Gastrocnemius medialis (tissue), 4 donors: ENCODE data around the gene TMEM187. TPM values are rescaled to one million over a fixed set of nuclear protein-coding genes. Genes with fewer than 3 reads are reported as not detected.

Source experiments
- ATAC-seq, 2 donors: fragments of 150-250 bp; one replicate each; pipeline ENCODE4 v1.9.1; 2016
- DNase-seq, 2 donors: peaks; one replicate each; pipeline ENCODE4 v3.0.0-alpha.2; 2019
- H3K27ac ChIP-seq, 4 donors: fragments of 200-600 bp; sonication (generic); 1 replicate in 1 of 4; 2 replicates in 3 of 4; pipeline ENCODE4 v1.5.1; 2016 to 2018; ENCODE audit warnings: mild to moderate bottlenecking in 2 of 4, moderate library complexity in 1 of 4
- H3K27me3 ChIP-seq, 3 donors: fragments of 200-600 bp; sonication (generic) in 2 of 3; 1 replicate in 1 of 3; 2 replicates in 2 of 3; pipeline versions ENCODE4 v1.5.1 to v1.6.0; 2016 to 2019; ENCODE audit warnings: mild to moderate bottlenecking in 1 of 3, moderate library complexity in 1 of 3
- H3K36me3 ChIP-seq, 2 donors: fragments of 200-600 bp; sonication (generic) in 1 of 2; one replicate each; pipeline ENCODE4 v1.5.1; 2017 to 2018
- H3K4me1 ChIP-seq, 2 donors: fragments of 200-600 bp; sonication (generic) in 1 of 2; one replicate each; pipeline ENCODE4 v1.5.1; 2016 to 2017; ENCODE audit warnings: mild to moderate bottlenecking in 2 of 2
- H3K4me3 ChIP-seq, 4 donors: fragments of 200-600 bp; sonication (generic) in 3 of 4; 1 replicate in 1 of 4; 2 replicates in 3 of 4; pipeline ENCODE4 v1.5.1; 2016 to 2019; ENCODE audit warnings: mild to moderate bottlenecking in 2 of 4
- H3K9me3 ChIP-seq, 3 donors: fragments of 200-600 bp; sonication (generic) in 2 of 3; 1 replicate in 1 of 3; 2 replicates in 2 of 3; pipeline ENCODE4 v1.5.1; 2016 to 2019
- CTCF ChIP-seq, 5 experiments: fragments of 450-650 bp in 3 of 5; fragments of 200-600 bp in 2 of 5; sonication (generic) in 2 of 5; IDR thresholded peaks in 4 of 5; conservative IDR thresholded peaks in 1 of 5; 1 replicate in 4 of 5; 2 replicates in 1 of 5; pipeline ENCODE4 v1.5.1; 2016 to 2019; ENCODE audit warnings: antibody characterized with exemption in 5 of 5, mild to moderate bottlenecking in 3 of 5, moderate library complexity in 3 of 5
- POLR2A ChIP-seq, 2 donors: fragments of 450-650 bp; IDR thresholded peaks; one replicate each; pipeline ENCODE4 v1.6.1; 2017; ENCODE audit warnings: antibody characterized with exemption in 2 of 2, mild to moderate bottlenecking in 2 of 2, moderate library complexity in 2 of 2
- in situ Hi-C, 4 donors: fragments of 200-750 bp; cut with MboI; loops; one replicate each; pipeline versions ENCODE4 v1.15.0 to v1.8.0; 2017; ENCODE audit warnings: low sequenced_read_pairs in 4 of 4
- intact Hi-C: fragments of 100-400 bp; cut with DNase I; formaldehyde crosslinking; loops from one replicate; pipeline ENCODE4 v1.15.1; 2023; ENCODE audit warnings: low total_unique reads
- total RNA-seq, 4 donors: library from RNA; depleted of rRNA; stranded (reverse); fragments of >200 nt; gene quantifications; one replicate each; pipeline versions ENCODE4 v1.1.0 to v1.2.3, GENCODE V29; 2016

The TMEM187 gene
- total RNA-seq, 4 donors from 2014 or later = 1.3 to 8.6 (median 3.8) TPM

GRCh38 chrX:153959649-153960048, 12.9 kb upstream of the TMEM187 start:
- Histone ChIP-seq H3K4me3 (no peak overlapping the region), H3K36me3 (peaks cover 0 to 68% of the 10 kb centered on the region in 2 donors), H3K27ac (no peak overlapping the region), H3K9me3 (no peaks in the 10 kb centered on the region), H3K27me3 (no peaks in the 10 kb centered on the region), H3K4me1 (no peaks in the 10 kb centered on the region)
- TF ChIP-seq CTCF (IDR thresholded peaks at IDR 0.05 in 4 of 5, conservative IDR thresholded peaks at IDR 0.05 in 1 of 5) (no peak), POLR2A (IDR thresholded peaks at IDR 0.05) (no peak)
- DNase-seq (no peak), ATAC-seq (no peak)
- in situ Hi-C loops = loop anchor here in 3 of 4 donors (25.0 kb wide), 4 partner anchors 103 to 997 kb away; partner anchors contain the start of genes IDH3G (in 2 of the 3), SRPK3 (in 2 of the 3), SSR4 (in 2 of the 3) and G6PD (in 1 of the 3)
- intact Hi-C loops = loop anchor here (10.0 kb wide), 1 partner anchor 1005 kb away; no protein-coding TSS in a partner anchor

- no peak for DNase-seq
- Histone ChIP-seq H3K27me3 (no peaks in the 10 kb centered on the region), H3K36me3 (peaks cover 0 to 66% of the 10 kb centered on the region in 2 donors), H3K4me1 (no peaks in the 10 kb centered on the region), H3K9me3 (no peaks in the 10 kb centered on the region), H3K27ac (no peak overlapping the region), H3K4me3 (no peak overlapping the region)
- TF ChIP-seq POLR2A (IDR thresholded peaks at IDR 0.05) (no peak), CTCF (IDR thresholded peaks at IDR 0.05 in 4 of 5, conservative IDR thresholded peaks at IDR 0.05 in 1 of 5) (no peak)
- in situ Hi-C loops = loop anchor here in 3 of 4 donors (25.0 kb wide), 4 partner anchors 102 to 998 kb away; partner anchors contain the start of genes IDH3G (in 2 of the 3), SRPK3 (in 2 of the 3), SSR4 (in 2 of the 3) and G6PD (in 1 of the 3)
- intact Hi-C loops = no loop called here
- no peak for ATAC-seq
Measured at GRCh38 chrX:153960077-153960476, 12.5 kb upstream of the TMEM187 start.

- Histone ChIP-seq H3K27ac (no peak overlapping the region), H3K36me3 (peaks cover 0 to 66% of the 10 kb centered on the region in 2 donors), H3K9me3 (no peaks in the 10 kb centered on the region), H3K4me3 (no peak overlapping the region), H3K4me1 (peaks cover 0 to 1% of the 10 kb centered on the region in 2 donors), H3K27me3 (no peaks in the 10 kb centered on the region)
- in situ Hi-C loops (loop anchor here in 3 of 4 donors (25.0 kb wide), 4 partner anchors 102 to 998 kb away; partner anchors contain the start of genes IDH3G (in 2 of the 3), SRPK3 (in 2 of the 3), SSR4 (in 2 of the 3) and G6PD (in 1 of the 3)), intact Hi-C loops (no loop called here)
- ATAC-seq (no peak), DNase-seq (no peak)
- TF ChIP-seq CTCF (IDR thresholded peaks at IDR 0.05 in 4 of 5, conservative IDR thresholded peaks at IDR 0.05 in 1 of 5) = no peak
- TF ChIP-seq POLR2A (IDR thresholded peaks at IDR 0.05) = no peak
Measured at GRCh38 chrX:153960786-153961185, 11.8 kb upstream of the TMEM187 start.

- TF ChIP-seq POLR2A (IDR thresholded peaks at IDR 0.05) (no peak), CTCF (IDR thresholded peaks at IDR 0.05 in 4 of 5, conservative IDR thresholded peaks at IDR 0.05 in 1 of 5) (no peak)
- no peak for DNase-seq
- in situ Hi-C loops = loop anchor here in 3 of 4 donors (25.0 kb wide), 4 partner anchors 101 to 999 kb away; partner anchors contain the start of genes IDH3G (in 2 of the 3), SRPK3 (in 2 of the 3), SSR4 (in 2 of the 3) and G6PD (in 1 of the 3)
- Histone ChIP-seq H3K9me3 (no peaks in the 10 kb centered on the region), H3K4me1 (peaks cover 5 to 6% of the 10 kb centered on the region in 2 donors), H3K27ac (no peak overlapping the region), H3K27me3 (no peaks in the 10 kb centered on the region), H3K36me3 (peaks cover 0 to 63% of the 10 kb centered on the region in 2 donors), H3K4me3 (no peak overlapping the region)
- ATAC-seq = no peak
- intact Hi-C loops = no loop called here
Measured at GRCh38 chrX:153961292-153961691, 11.3 kb upstream of the TMEM187 start.
